Skin epidermis (tissue), 12 donors: ENCODE results near the gene DCXR.

Source experiments
- H3K27ac ChIP-seq, 21 experiments: fragments of 200-600 bp; sonication (generic) in 11 of 21; one replicate each; pipeline ENCODE4 v1.5.0; 2020; ENCODE audit warnings: mild to moderate bottlenecking in 3 of 21, inconsistent platforms in 2 of 21, moderate library complexity in 2 of 21
- H3K4me3 ChIP-seq, 7 experiments: fragments of 200-600 bp; sonication (generic) in 2 of 7; one replicate each; pipeline ENCODE4 v1.5.0; 2020; ENCODE audit warnings: inconsistent platforms in 2 of 7, mild to moderate bottlenecking in 2 of 7, moderate library complexity in 1 of 7

The DCXR gene

GRCh38 chr17:82005701-82006348 lies 31.7 kb downstream of the DCXR start:
- no peak overlapping the region for H3K27ac ChIP-seq
- H3K4me3 ChIP-seq: no peak overlapping the region

- H3K4me3 ChIP-seq: no peak overlapping the region
- peak overlapping the region in 8 of 21 experiments; percentile 6 to 71 (median 45) for H3K27ac ChIP-seq
Observed at GRCh38 chr17:82004517-82005455, 32.7 kb downstream of the DCXR start.

- Histone ChIP-seq H3K27ac (peak overlapping the region in 14 of 21 experiments; percentile 6 to 71 (median 40)), H3K4me3 (no peak overlapping the region)
Observed at GRCh38 chr17:82003411-82004381, 33.8 kb downstream of the DCXR start.

DNA sequence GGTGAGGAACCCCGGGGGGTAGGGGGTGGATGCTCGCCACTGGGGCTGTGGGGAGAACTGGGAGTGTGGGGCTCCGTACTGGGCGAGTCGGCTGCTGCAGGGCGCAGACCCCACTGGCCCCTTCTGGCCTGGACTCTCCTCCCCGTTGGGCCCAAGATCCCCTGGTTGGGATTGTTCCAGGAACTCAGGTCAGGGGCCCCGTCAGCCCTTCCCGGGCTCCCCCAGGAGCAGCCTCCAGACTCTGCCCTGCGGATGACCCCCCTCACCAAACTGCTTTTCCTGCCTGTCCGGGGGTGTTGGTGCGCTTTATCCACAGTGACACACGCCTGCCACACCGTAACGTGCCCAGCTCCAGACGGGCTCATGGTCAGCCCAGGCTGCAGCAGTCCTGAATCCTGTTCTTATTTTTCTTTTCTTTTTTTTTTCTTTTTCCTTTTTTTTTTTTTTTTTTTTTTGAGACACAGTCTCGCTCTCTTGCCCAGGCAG lies 35.9 kb downstream of the DCXR start:
- Histone ChIP-seq H3K4me3 (no peak overlapping the region), H3K27ac (no peak overlapping the region)

DNA sequence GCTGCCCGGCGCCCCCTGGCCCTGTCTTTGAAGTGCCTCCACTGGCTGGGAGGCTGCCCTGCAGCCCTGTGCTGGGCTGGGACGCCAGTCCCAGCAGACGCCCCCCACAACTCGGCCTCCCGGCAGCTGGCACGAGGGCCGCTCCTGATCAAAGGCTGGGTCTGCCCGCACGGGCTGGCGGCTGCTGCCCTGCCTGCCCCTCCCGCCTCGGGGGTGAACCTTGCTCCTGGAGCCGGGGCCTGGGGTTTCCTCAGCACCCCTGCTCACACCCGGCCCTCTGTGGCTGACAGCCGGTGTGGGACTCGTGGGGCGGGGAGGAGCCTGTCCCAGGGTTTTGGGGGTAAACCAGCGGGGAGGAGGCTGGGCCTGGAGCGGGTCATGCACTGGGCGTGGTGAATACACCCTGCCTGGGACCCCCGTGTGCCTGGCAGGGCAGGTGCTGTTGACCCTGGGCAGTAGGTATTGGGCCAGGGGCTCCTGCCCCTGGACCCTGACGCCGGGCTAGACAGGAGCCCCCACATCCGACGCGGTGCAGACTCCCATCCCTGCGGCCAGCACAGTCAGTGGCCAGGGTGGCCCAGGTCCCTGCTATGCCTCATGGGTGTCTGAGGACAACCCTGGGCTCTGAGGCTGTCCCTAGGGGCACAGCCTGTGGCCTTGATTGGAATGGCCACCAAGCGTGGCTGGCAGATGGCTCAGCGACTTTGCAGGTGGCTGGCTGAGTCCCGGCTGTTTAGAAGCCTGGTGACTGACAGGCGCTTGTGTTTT lies 36.5 kb downstream of the DCXR start:
- Histone ChIP-seq H3K27ac (no peak overlapping the region), H3K4me3 (no peak overlapping the region)

- Histone ChIP-seq H3K4me3 (no peak overlapping the region), H3K27ac (no peak overlapping the region)
Observed at GRCh38 chr17:81999976-82000802, 37.3 kb downstream of the DCXR start.

DNA sequence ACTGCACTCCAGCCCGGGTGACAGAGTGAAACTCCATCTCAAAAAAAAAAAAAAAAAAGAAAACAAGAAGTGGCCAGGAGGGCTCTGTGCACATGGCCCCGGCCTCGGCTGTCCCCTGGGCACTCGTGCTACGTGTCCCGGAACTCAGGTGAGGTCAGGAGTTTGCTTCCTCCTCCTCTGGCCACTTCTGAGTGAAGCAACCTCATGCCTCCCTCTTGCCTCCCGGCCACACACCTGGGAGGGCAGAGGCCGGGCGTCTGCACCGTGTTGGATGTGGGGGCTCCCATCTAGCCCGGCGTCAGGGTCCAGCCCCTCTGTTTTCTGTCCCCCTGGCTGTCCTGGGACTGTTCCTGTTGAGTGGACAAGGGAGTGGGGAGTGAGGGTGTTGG lies 37.9 kb downstream of the DCXR start:
- Histone ChIP-seq H3K27ac (no peak overlapping the region), H3K4me3 (no peak overlapping the region)

DNA sequence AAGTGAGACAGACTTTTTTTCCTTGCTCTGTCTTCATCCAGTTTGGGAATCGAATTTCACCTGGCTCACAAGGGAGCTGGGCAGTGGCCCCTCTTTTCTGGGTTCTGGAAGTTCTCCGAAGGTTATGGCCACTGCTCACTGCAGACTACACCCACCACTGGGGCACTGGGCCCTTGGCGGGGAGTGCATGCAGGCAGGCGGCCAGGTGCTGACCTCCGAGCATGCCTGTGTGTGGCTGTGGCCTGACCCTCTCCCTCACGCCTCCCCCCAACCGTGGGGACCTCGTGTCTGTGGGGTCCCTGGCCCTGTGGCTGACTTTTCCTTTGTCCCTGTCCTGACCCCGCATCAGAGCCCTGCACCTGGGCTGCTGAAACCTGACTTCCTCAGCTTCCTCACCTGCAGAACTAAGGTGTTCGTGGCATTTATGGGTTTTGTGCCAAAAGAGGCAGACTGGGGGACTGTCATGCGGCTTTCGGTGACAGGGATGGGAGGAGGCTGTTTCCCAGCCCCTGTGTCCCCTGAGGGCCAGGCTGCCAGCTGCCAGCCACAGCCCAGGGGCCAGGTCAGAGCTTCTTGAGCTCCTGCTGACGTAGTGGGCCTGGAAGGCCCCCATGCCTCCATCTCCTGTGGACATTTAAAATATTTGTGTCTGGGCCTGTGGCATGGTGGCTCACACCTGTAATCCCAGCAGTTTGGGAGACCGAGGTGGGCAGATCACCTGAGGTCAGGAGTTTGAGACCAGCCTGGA lies 38.6 kb downstream of the DCXR start:
- Histone ChIP-seq H3K27ac (no peak overlapping the region), H3K4me3 (no peak overlapping the region)

DNA sequence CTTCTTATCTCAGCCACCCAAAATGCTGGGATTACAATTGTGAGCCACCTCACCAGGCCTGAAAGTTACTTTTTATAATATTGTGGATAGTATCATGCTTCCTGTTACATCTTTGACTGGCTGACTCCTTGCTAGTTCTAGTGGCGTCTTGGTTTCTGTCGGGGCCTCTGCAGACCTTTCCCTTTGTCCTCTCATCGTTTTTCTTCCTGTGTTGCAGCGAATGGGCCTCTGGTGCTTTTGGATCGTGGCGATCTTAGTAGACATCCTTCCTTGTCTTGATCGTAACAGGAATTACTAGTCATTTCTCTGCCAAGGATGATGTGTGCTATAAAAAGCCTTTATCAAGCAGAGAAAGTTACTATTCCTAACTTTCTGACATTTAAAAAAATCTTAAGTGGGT lies 39.3 kb downstream of the DCXR start:
- Histone ChIP-seq H3K4me3 (no peak overlapping the region), H3K27ac (no peak overlapping the region)

DNA sequence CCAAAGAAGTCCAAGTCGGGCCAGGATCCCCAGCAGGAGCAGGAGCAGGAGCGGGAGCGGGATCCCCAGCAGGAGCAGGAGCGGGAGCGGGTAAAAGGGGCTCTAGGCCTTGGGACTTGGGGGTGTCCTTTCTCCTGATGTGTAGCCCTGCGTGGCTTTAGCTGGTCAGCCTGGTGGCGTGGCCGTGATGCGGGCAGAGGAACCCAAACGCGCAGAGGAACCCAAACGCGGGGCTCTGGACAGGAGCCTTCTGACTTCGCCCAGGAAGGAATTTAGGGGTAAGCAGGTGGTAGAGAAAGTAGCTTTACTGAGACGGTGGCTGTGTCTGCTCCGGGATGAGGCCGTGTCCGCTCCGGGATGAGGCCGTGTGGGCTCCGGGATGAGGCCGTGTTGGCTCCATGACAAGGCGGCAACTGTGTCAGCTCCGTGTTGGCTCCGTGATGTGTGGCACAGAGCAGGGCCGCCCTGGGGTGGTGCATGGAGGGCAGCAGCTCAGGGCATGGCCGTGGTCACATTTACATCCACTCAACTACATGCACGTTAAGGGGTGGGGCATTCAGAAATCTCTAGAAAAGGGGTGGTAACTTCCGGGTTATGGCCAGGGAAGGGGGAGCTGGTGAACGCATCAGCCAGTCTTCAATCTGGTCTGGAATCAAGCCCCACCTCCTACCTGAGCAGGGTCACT lies 40.6 kb downstream of the DCXR start:
- H3K4me3 ChIP-seq: no peak overlapping the region

GRCh38 chr17:81996232-81996756 lies 41.2 kb downstream of the DCXR start:
- H3K27ac ChIP-seq: no peak overlapping the region
- no peak overlapping the region for H3K4me3 ChIP-seq

More for the DNA sequence above, 40.6 kb downstream of the DCXR start:
- H3K27ac ChIP-seq: no peak overlapping the region

- peak overlapping the region in 1 of 21 experiments; percentile 10 for H3K27ac ChIP-seq
- no peak overlapping the region for H3K4me3 ChIP-seq
Observed at GRCh38 chr17:81995463-81996231, 41.9 kb downstream of the DCXR start.

DNA sequence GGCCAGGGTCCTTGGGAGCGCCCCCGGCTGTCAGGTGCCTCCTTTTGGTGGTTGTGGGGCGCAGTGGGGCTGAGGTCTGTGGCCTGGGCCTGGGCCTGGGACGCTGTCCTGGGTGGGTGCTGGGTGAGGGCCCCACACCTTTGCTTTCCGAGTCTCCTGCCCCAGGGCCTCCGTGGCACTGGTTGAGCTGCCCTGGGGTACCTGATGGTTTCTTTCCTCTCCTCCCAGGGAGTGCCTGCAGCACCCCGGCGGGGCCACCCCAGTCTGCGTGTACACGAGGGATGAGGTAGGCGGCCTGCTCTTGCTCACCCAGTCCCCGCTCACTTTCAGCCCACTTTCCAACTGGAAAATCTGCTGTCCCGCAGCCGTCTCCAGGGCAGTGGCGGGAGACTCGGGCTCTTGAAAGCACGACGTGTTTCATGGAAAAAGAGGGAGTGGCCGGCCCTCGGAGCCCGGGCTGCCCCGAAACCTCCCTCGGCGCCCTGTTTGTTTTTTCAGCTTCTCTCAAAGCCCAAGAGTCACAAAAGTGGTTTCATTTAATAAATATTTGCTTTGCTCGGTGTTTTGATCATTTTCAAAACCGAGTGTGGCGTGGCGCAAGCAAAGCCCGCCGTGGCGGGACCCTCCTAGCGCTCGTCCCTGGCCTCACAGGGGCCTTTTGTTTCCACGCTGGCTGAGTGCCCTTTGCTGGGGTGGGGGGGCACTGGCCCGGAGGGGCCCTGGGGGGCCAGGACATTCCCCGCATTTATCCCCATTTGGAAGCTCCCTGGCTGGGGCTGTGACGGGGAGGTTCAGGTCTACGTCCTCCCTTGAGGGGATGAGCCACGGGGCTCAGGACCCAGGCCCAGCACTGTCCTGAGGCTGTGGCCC lies 42.7 kb downstream of the DCXR start:
- H3K27ac ChIP-seq: peak overlapping the region in 1 of 21 experiments; percentile 10
- no peak overlapping the region for H3K4me3 ChIP-seq

GRCh38 chr17:81993729-81994592 lies 43.5 kb downstream of the DCXR start:
- H3K27ac ChIP-seq: no peak overlapping the region
- no peak overlapping the region for H3K4me3 ChIP-seq
